Activated T-cell treated with anti-CD3 and anti-CD28 coated beads, Interleukin-2, amount 50 U/mL, for 24 hours (primary cell): ENCODE results near the gene NEDD9.

Experiments
- DNase-seq: peaks from one replicate; pipeline ENCODE4 v3.0.0-alpha.2; 2020
- H3K27ac Mint-ChIP-seq: 2 replicates; pipeline ENCODE4 v1.8.0; 2020; ENCODE audit warnings: mild to moderate bottlenecking, mixed read lengths
- H3K27me3 Mint-ChIP-seq: 2 replicates; pipeline ENCODE4 v1.8.0; 2020; ENCODE audit warnings: mixed read lengths
- H3K36me3 Mint-ChIP-seq: 2 replicates; pipeline ENCODE4 v1.8.0; 2020; ENCODE audit warnings: low read depth, mixed read lengths
- H3K4me1 Mint-ChIP-seq: 2 replicates; pipeline ENCODE4 v1.8.0; 2020; ENCODE audit warnings: low read depth, mixed read lengths
- H3K4me3 Mint-ChIP-seq: 2 replicates; pipeline ENCODE4 v1.8.0; 2020; ENCODE audit warnings: mild to moderate bottlenecking, moderate library complexity, mixed read lengths
- H3K9me3 Mint-ChIP-seq: 2 replicates; pipeline ENCODE4 v1.8.0; 2020; ENCODE audit warnings: mixed read lengths

Gene NEDD9

DNA sequence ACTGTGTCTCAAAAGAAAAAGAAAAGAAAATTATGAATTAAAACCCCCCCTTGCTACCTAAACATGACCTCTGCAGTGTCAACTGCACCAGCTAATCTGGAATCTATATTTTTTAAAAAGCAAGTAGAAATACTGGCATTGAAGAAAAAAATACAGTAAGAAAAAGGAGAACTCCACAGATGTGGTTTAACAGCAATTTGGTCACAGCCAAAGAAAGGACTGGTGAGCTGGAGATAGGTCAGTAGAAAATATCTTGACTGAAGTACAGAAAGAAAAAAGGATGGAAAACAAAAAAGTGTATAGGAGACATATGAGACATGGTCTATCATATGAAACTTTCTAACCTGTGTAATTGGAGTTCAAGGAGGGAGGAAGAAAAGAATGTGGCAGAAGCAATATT, 76.9 kb downstream of the NEDD9 start:
- DNase-seq, result no peak
- Mint-ChIP-seq H3K27ac (no peak overlapping the region), H3K27me3 (peaks cover 11% of the 10 kb centered on the region), H3K4me3 (no peak overlapping the region), H3K4me1 (peaks cover 9% of the 10 kb centered on the region), H3K36me3 (no peaks in the 10 kb centered on the region), H3K9me3 (no peaks in the 10 kb centered on the region)

DNA sequence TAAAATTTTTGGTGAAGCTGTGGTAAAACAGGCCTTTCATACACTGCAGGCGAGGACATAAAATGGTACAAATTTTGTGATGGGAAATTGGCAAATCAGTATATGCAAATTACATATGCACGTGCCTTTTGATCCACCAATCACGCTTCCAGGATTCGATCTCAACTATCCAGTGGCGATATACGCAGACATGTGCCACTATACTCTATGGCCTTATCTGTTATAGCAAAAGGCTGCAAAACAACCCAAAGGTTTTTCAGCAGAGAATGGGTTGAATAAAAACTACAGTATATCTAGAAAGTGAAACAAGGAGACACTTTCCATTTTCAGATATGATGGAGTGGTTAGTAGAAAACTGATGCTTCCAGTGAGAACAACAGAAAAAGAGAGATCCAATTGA, 79.0 kb downstream of the NEDD9 start:
- H3K27ac Mint-ChIP-seq, result no peak overlapping the region

DNA sequence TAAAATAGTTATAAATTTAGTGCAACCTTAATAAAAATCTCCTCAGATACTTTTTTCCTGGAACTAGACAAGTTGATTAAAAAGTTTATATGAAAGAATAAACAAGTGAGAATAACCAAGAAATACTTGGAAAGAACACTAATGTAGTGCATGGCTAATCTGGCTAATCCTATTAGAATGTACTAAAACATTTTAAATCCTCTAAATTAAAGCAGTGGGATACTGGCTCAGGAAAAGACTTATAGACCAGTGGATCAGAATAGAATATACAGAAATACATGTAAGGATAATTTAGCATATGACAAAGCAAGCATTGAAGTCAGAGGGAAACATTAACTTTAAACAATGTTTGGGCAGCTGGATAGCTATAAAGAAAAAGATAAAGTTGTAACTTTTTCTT, 79.9 kb downstream of the NEDD9 start:
- no peak for DNase-seq
- peaks cover 11% of the 10 kb centered on the region for H3K27me3 Mint-ChIP-seq
- no peaks in the 10 kb centered on the region for H3K36me3 Mint-ChIP-seq
- no peak overlapping the region for H3K27ac Mint-ChIP-seq
- no peaks in the 10 kb centered on the region for H3K9me3 Mint-ChIP-seq
- no peak overlapping the region for H3K4me3 Mint-ChIP-seq
- peaks cover 9% of the 10 kb centered on the region for H3K4me1 Mint-ChIP-seq

More for the DNA sequence above, 79.0 kb downstream of the NEDD9 start:
- peaks cover 9% of the 10 kb centered on the region for H3K4me1 Mint-ChIP-seq
- peaks cover 11% of the 10 kb centered on the region for H3K27me3 Mint-ChIP-seq
- peak overlapping the region; percentile 53 for H3K4me3 Mint-ChIP-seq
- no peaks in the 10 kb centered on the region for H3K9me3 Mint-ChIP-seq
- H3K36me3 Mint-ChIP-seq, result no peaks in the 10 kb centered on the region
- DNase-seq, result no peak

DNA sequence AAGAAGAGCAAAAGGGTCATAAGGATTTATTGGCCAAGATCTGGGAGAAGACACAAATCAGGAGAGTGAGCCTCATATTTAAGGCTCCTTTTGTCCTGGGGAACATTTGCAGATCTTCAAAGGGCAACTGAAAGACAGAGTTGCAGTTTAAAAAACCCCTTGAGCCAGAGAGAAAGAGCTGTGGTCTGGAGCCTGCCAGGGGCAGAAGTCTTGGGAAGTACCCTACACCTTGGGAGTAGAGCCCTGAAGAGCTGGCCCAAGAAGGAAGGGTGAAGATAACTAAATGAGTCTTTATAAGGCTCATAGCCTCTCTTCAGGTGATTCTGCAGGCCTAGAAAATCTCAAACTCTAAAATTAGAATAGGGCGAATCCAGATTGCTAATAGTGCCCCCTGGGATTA, 81.0 kb downstream of the NEDD9 start:
- Mint-ChIP-seq H3K36me3 (no peaks in the 10 kb centered on the region), H3K4me3 (no peak overlapping the region), H3K27ac (no peak overlapping the region), H3K27me3 (peaks cover 9% of the 10 kb centered on the region), H3K9me3 (no peaks in the 10 kb centered on the region), H3K4me1 (peaks cover 9% of the 10 kb centered on the region)
- DNase-seq, result no peak

DNA sequence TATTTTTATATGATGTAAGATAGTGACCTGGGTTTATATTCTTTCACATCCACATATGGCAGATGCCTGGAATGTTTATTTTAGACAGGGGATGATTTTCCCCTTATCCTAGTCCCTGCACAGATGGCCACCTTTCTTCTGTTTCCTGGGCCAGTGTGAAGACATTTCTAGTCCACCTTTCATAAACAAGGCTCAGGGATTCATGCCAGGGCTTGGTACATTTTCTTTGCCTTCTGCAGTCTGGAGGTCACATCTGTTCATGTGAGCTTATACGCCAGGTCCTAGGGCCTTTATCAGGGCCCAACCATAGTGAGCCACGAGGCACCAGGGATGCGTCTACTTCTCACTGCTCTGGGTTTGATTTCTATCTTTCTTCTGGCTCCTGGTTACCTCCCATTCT, 82.9 kb downstream of the NEDD9 start:
- no peaks in the 10 kb centered on the region for H3K36me3 Mint-ChIP-seq
- peaks cover 9% of the 10 kb centered on the region for H3K4me1 Mint-ChIP-seq
- no peak overlapping the region for H3K4me3 Mint-ChIP-seq
- H3K27ac Mint-ChIP-seq, result no peak overlapping the region
- DNase-seq, result no peak
- no peaks in the 10 kb centered on the region for H3K9me3 Mint-ChIP-seq
- H3K27me3 Mint-ChIP-seq, result peaks cover 4% of the 10 kb centered on the region

DNA sequence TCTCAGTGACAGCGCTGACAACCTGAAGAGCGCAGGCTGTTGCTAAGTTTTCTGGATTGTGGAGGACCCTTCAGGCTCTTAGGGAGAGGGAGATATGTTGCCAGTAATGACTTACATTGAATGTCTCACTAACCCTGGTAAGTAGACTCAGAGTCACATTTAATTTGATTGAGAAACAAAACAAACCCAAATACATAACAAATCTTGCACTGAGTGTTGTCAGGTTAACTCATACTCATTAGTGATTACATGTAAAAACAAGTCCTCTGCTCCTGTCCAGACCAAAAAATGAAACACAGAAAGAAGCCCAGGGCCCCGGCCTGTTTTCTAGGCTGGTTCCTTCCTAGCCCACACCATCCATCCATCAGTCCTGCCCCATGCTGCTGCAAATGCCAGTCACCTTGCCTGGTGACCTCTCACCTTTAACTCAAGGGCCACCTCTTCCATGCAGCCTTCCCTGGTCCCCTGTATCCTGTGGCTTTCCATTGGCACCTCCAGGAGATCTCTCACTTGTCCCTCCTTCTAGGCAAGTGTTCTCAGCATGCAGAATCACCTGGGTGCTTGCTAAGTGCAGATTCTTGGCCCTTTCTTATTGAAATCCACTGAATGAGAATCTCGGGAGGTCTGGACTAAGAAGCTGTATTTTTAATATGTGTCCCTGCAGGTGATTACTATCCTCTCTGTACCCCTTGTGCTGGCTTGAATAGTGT, 86.2 kb downstream of the NEDD9 start:
- Mint-ChIP-seq H3K4me3 (no peak overlapping the region), H3K27me3 (no peaks in the 10 kb centered on the region), H3K9me3 (no peaks in the 10 kb centered on the region), H3K27ac (no peak overlapping the region), H3K36me3 (no peaks in the 10 kb centered on the region), H3K4me1 (peaks cover 7% of the 10 kb centered on the region)
- no peak for DNase-seq

DNA sequence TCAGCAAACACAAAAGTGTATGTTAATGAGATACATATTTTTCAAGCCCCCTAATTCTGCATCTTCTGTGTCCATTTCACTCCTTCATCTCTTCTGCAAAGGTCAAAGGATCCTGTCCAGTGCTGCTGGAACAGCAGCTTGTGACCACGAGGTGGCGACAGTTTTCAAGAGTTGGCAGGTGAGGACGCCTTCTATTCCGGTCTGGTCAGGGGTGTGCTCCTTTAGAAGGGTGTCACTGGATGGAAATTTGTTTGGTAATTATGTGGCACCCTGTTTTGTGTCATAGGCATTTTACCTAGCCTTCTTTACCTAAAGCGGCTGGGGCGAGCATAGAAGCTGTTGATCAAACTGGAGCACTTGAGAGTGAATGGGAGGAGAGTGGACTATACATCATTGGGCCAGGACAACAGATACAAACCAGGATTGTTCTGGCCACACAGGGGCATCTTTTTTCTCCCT, 88.0 kb downstream of the NEDD9 start:
- Mint-ChIP-seq H3K4me3 (no peak overlapping the region), H3K9me3 (no peaks in the 10 kb centered on the region), H3K27ac (no peak overlapping the region), H3K27me3 (no peaks in the 10 kb centered on the region), H3K36me3 (no peaks in the 10 kb centered on the region), H3K4me1 (peaks cover 16% of the 10 kb centered on the region)
- DNase-seq, result peak; percentile 80

DNA sequence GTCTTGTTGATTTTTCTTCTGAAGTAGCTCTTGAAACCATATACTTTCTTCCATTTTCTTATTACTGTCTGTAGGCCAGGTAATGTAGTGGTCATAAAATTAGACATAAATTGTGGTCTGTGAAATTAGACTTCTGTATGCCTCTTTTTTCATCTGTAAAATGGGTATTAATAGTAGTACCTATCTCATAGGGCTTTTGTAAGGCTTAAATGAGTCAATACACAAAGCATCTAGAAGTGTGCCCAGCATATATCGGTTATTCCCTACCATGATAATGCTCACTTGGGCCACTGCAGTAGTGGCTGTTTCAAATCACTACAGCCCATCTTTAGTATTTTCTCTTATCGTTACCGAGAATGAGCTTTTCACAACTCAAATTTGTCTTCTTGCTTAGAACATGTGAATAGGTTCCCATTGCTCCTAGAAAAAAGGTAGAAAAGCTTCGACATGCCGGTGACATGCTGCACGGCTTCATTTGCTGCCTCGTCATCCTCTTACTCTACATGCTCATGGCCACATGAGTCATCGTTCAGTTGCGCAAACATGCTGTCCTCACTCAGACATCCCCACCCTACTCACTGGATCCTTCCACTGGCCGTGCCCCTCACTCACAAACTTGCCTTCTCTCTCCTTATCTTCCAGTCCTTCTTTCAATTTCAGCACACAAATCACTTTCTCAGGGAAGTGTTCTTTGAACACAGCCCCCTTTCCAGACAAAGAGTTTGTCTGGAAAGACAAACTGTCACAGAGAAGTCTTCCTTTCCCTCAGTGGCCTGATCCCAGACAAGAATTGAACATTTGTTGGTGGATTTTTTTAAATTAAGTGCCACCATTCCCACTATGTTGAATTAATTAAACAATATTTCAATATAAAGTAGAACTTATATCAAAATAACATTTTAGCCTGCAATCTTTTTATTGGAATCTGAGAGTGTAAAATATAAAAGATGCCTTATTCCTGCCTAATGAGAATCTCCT, 88.8 kb downstream of the NEDD9 start:
- Mint-ChIP-seq H3K27ac (no peak overlapping the region), H3K36me3 (no peaks in the 10 kb centered on the region), H3K4me3 (no peak overlapping the region), H3K27me3 (no peaks in the 10 kb centered on the region), H3K9me3 (no peaks in the 10 kb centered on the region), H3K4me1 (peaks cover 24% of the 10 kb centered on the region)
- no peak for DNase-seq

DNA sequence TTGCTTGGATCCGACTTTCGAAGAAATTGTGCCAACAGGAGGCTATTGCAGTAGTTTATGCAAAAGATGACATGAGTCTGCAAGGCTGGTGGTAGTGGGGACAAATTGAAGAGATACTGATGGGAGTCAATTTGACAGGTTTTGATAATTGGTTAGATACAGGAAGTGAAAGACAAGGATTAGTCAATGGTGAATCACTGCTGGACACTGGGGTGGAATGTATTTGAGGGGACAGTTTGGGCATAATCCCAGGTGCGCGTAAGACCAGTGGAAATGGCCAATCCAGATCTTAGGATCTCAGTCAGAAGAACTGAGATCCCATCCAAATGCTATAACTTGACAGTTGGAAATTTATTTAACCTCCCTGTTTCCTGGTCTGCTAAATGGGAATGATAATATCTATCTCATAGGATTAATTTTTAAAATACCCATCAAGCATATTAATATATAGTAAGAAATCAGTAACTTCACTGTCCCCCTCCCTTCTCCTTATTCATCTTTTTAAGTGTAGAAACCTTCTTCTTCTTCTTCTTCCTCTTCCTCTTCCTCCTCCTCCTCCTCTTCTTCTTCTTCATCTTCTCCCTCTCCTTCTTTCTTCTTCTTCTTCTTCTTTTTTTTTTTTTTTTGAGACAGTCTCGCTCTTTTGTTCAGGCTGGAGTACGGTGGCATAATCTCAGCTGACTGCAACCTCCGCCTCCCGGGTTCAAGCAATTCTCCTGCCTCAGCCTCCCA, 90.0 kb downstream of the NEDD9 start:
- Mint-ChIP-seq H3K4me3 (no peak overlapping the region), H3K27ac (no peak overlapping the region), H3K9me3 (no peaks in the 10 kb centered on the region), H3K4me1 (peaks cover 26% of the 10 kb centered on the region), H3K36me3 (peaks cover 2% of the 10 kb centered on the region), H3K27me3 (no peaks in the 10 kb centered on the region)
- no peak for DNase-seq

DNA sequence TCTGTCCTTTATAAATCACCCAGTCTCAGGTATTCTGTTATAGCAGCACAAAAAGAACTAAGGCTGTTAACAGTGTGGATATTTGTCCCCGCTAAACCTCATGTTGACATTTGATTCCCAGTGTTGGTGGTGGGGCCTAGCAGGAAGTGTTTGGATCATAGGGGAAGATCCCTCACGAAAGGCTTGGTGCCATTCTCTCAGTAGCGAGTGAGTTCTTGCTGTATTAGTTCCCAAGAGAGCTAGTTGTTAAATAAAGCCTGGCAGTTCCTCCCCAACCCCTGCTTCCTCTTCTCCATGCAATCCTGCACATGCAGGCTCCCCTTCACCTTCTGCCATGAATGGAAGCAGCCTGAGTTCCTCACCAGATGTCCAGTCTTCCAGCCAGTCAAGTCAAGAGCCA, 91.2 kb downstream of the NEDD9 start:
- Mint-ChIP-seq H3K27me3 (no peaks in the 10 kb centered on the region), H3K36me3 (peaks cover 5% of the 10 kb centered on the region), H3K27ac (no peak overlapping the region), H3K4me3 (no peak overlapping the region), H3K4me1 (peaks cover 26% of the 10 kb centered on the region), H3K9me3 (no peaks in the 10 kb centered on the region)
- DNase-seq, result no peak

DNA sequence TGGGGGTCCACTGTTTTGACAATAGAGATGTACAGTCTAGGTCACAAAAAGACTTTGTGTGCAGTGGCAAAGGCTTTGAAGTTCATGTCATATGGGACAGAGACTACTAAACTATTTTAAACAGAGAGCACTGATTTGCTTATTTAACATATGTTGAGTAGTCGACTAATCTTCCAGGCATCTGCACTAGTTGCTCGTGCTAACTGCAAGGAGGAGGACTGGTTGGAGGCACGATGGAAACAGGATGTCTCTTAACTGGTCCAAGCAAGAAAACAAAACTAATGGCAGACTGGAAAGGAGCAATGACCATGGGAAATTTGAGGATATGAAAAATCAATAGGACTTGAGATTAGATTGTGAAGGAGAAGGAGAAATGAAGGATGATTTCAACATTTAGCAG, 92.4 kb downstream of the NEDD9 start:
- Mint-ChIP-seq H3K9me3 (no peaks in the 10 kb centered on the region), H3K4me3 (no peak overlapping the region), H3K36me3 (peaks cover 17% of the 10 kb centered on the region), H3K4me1 (peaks cover 26% of the 10 kb centered on the region), H3K27ac (no peak overlapping the region), H3K27me3 (no peaks in the 10 kb centered on the region)
- no peak for DNase-seq

DNA sequence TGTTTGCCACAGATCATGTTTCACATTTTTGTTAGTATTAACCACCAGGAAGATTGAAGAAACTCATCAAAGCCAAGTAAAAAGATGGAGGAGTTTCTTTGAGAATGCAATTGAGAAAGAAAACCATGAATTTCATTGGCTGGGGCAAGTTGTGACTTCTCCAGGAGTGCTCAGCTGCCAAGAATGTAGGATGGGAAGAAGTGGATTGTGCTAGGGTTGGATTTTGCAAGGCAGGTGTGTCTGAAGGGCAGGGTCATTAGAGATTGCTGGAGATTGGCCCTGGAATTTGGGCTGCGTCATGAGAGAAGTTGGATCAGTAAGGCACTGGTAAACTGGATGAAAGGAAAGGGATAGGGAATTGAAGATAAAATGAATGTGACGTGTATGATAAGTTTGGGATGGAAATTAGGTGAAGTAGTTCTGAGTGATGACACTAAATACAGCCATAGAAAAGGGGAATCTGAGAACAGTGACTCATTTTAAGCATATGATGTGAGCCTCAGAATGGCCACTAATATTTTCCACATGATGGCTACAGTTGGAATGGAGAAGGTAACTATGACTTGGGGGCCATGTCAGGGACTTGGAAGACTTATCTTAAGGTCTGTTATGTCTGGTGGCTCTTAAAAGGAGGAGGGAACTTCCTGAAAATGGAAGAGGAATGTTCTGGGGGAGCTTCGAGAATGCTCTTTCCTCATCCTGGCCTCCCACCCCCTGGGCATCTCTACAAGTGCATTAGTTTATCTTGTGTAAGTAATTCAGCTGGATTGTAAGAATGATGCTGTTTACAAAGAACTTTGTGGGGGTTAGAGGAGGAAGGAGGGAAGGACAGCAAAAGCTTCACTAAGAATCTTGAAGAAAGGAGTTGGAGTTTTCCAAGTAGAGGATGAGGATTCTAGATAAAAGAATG, 93.2 kb downstream of the NEDD9 start:
- Mint-ChIP-seq H3K27me3 (no peaks in the 10 kb centered on the region), H3K4me1 (peaks cover 25% of the 10 kb centered on the region), H3K27ac (peak overlapping the region; percentile 50), H3K4me3 (no peak overlapping the region), H3K9me3 (no peaks in the 10 kb centered on the region), H3K36me3 (peaks cover 25% of the 10 kb centered on the region)
- no peak for DNase-seq

DNA sequence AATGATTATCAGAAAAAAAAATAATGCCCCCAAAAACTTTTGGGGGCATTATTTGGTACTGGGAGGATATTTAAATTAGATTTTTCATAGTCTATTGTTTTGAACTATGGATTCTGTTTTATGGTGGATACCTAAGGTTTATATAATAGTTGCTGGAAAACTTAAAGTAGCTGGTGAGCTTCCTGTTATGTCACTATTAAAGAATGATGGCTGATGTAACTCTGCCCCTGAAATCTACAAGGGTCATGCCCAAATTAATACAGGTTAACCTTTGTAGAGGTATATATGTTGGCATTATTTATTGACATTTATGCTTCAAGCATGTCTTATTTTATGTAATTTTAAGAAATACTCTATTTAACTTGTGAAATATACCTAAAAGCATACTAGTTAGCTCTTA, 95.7 kb downstream of the NEDD9 start:
- Mint-ChIP-seq H3K27ac (no peak overlapping the region), H3K27me3 (no peaks in the 10 kb centered on the region), H3K4me3 (no peak overlapping the region), H3K36me3 (peaks cover 30% of the 10 kb centered on the region), H3K4me1 (peaks cover 20% of the 10 kb centered on the region), H3K9me3 (no peaks in the 10 kb centered on the region)
- DNase-seq, result no peak
